IMR-90 (cell line): Measurements from ENCODE around the gene CD84. TPM values are rescaled to one million over a fixed set of nuclear protein-coding genes. Genes with fewer than 3 reads are reported as not detected.

Experiments used
- ATAC-seq: fragments of 200-7000 bp; cut with Tn5 transposase; 2 replicates; pipeline ENCODE4 v1.9.1; 2020; ENCODE audit warnings: low read depth, mild to moderate bottlenecking, moderate library complexity
- BruUV-seq: library from RNA; stranded (reverse); fragments of 400-500 nt; replicated peaks from 2 replicates; lab custom pipeline; 2021; lab: Mats Ljungman, UMichigan
- CTCF ChIA-PET: fragments of 300-600 bp; formaldehyde crosslinking; extraction: SDS; loops from one replicate; lab custom pipeline; 2021; ENCODE audit warnings: antibody characterized with exemption; lab: Yijun Ruan, JAX
- POLR2A ChIA-PET: fragments of 300-600 bp; sonication (Branson Sonifier 250); formaldehyde crosslinking; loops from one replicate; lab custom pipeline; 2022; ENCODE audit warnings: antibody characterized with exemption; ENCODE audit not compliant: unreplicated experiment; lab: Charles Lee
- DNase-seq: peaks from one replicate; pipeline ENCODE4 v3.0.0; 2013
- H2AFZ ChIP-seq: replicated peaks from 2 replicates; pipeline ENCODE3; 2013; ENCODE audit warnings: low read length, mild to moderate bottlenecking; ENCODE audit not compliant: poor library complexity
- H2AK5ac ChIP-seq: 2 replicates; pipeline ENCODE4 v1.6.1; 2013; ENCODE audit warnings: low read depth, low read length, inconsistent platforms
- H2AK9ac ChIP-seq: replicated peaks from 2 replicates; pipeline ENCODE3; 2013; ENCODE audit warnings: mild to moderate bottlenecking, low read depth, low read length, moderate library complexity; ENCODE audit not compliant: poor library complexity
- H2BK120ac ChIP-seq: 2 replicates; pipeline ENCODE4 v1.6.1; 2013; ENCODE audit warnings: low read depth, low read length, inconsistent platforms
- H2BK15ac ChIP-seq: 3 replicates; pipeline ENCODE4 v1.6.1; 2013; ENCODE audit warnings: low read depth, low read length, inconsistent platforms
- H2BK20ac ChIP-seq: 2 replicates; pipeline ENCODE4 v1.6.1; 2013; ENCODE audit warnings: low read depth, mild to moderate bottlenecking, inconsistent platforms, low read length, moderate library complexity
- H2BK5ac ChIP-seq: 2 replicates; pipeline ENCODE4 v1.6.1; 2013; ENCODE audit warnings: mild to moderate bottlenecking, low read depth, low read length, inconsistent platforms; ENCODE audit not compliant: poor library complexity, severe bottlenecking
- H3K14ac ChIP-seq: replicated peaks from 2 replicates; pipeline ENCODE4 v1.6.1; 2013; ENCODE audit warnings: low read depth, low read length, inconsistent platforms
- H3K18ac ChIP-seq: 2 replicates; pipeline ENCODE4 v1.6.1; 2013; ENCODE audit warnings: low read depth, low read length, control low read depth
- H3K23ac ChIP-seq: 2 replicates; pipeline ENCODE4 v1.6.1; 2013; ENCODE audit warnings: low read depth, low read length, inconsistent platforms
- H3K27ac ChIP-seq: 2 replicates; pipeline ENCODE4 v1.5.1; 2013; ENCODE audit warnings: mild to moderate bottlenecking, control low read depth, low read length; ENCODE audit not compliant: insufficient read depth
- H3K27me3 ChIP-seq: 2 replicates; pipeline ENCODE4 v1.6.1; 2013; ENCODE audit warnings: low read length; ENCODE audit not compliant: control insufficient read depth, insufficient read depth
- H3K36me3 ChIP-seq: 2 replicates; pipeline ENCODE4 v1.6.1; 2013; ENCODE audit warnings: low read length, mixed read lengths; ENCODE audit not compliant: control insufficient read depth, insufficient read depth
- H3K4ac ChIP-seq: 2 replicates; pipeline ENCODE4 v1.6.1; 2013; ENCODE audit warnings: low read depth, low read length, inconsistent platforms
- H3K4me1 ChIP-seq: 2 replicates; pipeline ENCODE4 v1.6.1; 2013; ENCODE audit warnings: low read length, mixed read lengths; ENCODE audit not compliant: control insufficient read depth, insufficient read depth
- H3K4me2 ChIP-seq: 2 replicates; pipeline ENCODE4 v1.6.1; 2013; ENCODE audit warnings: low read depth, mild to moderate bottlenecking, control low read depth, low read length, moderate library complexity
- H3K4me3 ChIP-seq: 2 replicates; pipeline ENCODE4 v1.5.1; 2013; ENCODE audit warnings: low read depth, mild to moderate bottlenecking, control low read depth, low read length, moderate library complexity; ENCODE audit not compliant: insufficient read depth
- H3K56ac ChIP-seq: 2 replicates; pipeline ENCODE4 v1.6.1; 2013; ENCODE audit warnings: low read length, inconsistent platforms; ENCODE audit not compliant: insufficient read depth; ENCODE audit errors: extremely low read depth
- H3K79me1 ChIP-seq, 2 experiments: 2 replicates each; pipeline ENCODE4 v1.6.1; 2013; ENCODE audit warnings: low read length in 2 of 2, inconsistent platforms in 1 of 2, low read depth in 1 of 2
- H3K9ac ChIP-seq: 2 replicates; pipeline ENCODE4 v1.6.1; 2013; ENCODE audit warnings: low read depth, low read length, control low read depth
- H3K9me1 ChIP-seq: 2 replicates; pipeline ENCODE4 v1.6.1; 2013; ENCODE audit warnings: low read length, inconsistent platforms; ENCODE audit not compliant: insufficient read depth
- H3K9me3 ChIP-seq: 2 replicates; pipeline ENCODE4 v1.6.1; 2013; ENCODE audit warnings: low read length; ENCODE audit not compliant: control insufficient read depth, insufficient read depth
- H4K20me1 ChIP-seq: 2 replicates; pipeline ENCODE4 v1.6.1; 2013; ENCODE audit warnings: low read length, inconsistent platforms; ENCODE audit not compliant: insufficient read depth
- H4K5ac ChIP-seq: 2 replicates; pipeline ENCODE4 v1.6.1; 2013; ENCODE audit warnings: mild to moderate bottlenecking, low read depth, low read length, control low read depth
- H4K8ac ChIP-seq, 2 experiments: 2 replicates each; pipeline ENCODE4 v1.6.1; 2013; ENCODE audit warnings: low read depth in 2 of 2, low read length in 2 of 2, control low read depth in 1 of 2, inconsistent platforms in 1 of 2
- H4K91ac ChIP-seq: 2 replicates; pipeline ENCODE4 v1.6.1; 2013; ENCODE audit warnings: low read depth, low read length, inconsistent platforms; ENCODE audit not compliant: insufficient read depth
- CEBPB ChIP-seq: IDR thresholded peaks from 2 replicates; pipeline ENCODE4 v1.6.1; 2012; ENCODE audit warnings: low read depth, low read length, improper control_type of control experiment
- CHD1 ChIP-seq: IDR thresholded peaks from 2 replicates; pipeline ENCODE4 v1.6.1; 2012; ENCODE audit warnings: low read depth, low read length, improper control_type of control experiment
- ELK1 ChIP-seq: fragments of 150-350 bp; IDR thresholded peaks from 2 replicates; pipeline ENCODE4 v1.6.1; 2016; ENCODE audit warnings: low read depth, mild to moderate bottlenecking, low read length, moderate library complexity, borderline replicate concordance
- FOS ChIP-seq: fragments of 150-350 bp; IDR thresholded peaks from 2 replicates; pipeline ENCODE4 v1.6.1; 2016; ENCODE audit warnings: low read depth, low read length
- MAZ ChIP-seq: IDR thresholded peaks from 2 replicates; pipeline ENCODE4 v1.6.1; 2012; ENCODE audit warnings: low read depth, mild to moderate bottlenecking, low read length, improper control_type of control experiment, moderate library complexity, borderline replicate concordance
- MXI1 ChIP-seq: IDR thresholded peaks from 2 replicates; pipeline ENCODE4 v1.6.1; 2012; ENCODE audit warnings: low read depth, mild to moderate bottlenecking, low read length, moderate library complexity, borderline replicate concordance
- NFE2L2 ChIP-seq: fragments of 150-350 bp; IDR thresholded peaks from 2 replicates; pipeline ENCODE4 v1.6.1; 2016; ENCODE audit warnings: low read depth, mild to moderate bottlenecking, low read length
- POLR2A ChIP-seq: IDR thresholded peaks from 2 replicates; pipeline ENCODE4 v1.6.1; 2012; ENCODE audit warnings: mild to moderate bottlenecking, low read depth, low read length
- RAD21 ChIP-seq: IDR thresholded peaks from 2 replicates; pipeline ENCODE4 v1.6.1; 2012; ENCODE audit warnings: low read length, improper control_type of control experiment
- RCOR1 ChIP-seq: IDR thresholded peaks from 2 replicates; pipeline ENCODE4 v1.6.1; 2012; ENCODE audit warnings: mild to moderate bottlenecking, low read length, improper control_type of control experiment; ENCODE audit not compliant: insufficient replicate concordance
- RFX5 ChIP-seq: IDR thresholded peaks from 2 replicates; pipeline ENCODE4 v1.8.0; 2012; ENCODE audit warnings: low read depth, mild to moderate bottlenecking, low read length, moderate library complexity
- SMC3 ChIP-seq: fragments of 150-350 bp; IDR thresholded peaks from 2 replicates; pipeline ENCODE4 v1.6.1; 2016; ENCODE audit warnings: low read depth, mild to moderate bottlenecking, antibody characterized with exemption, low read length, moderate library complexity
- USF2 ChIP-seq: fragments of 150-350 bp; IDR thresholded peaks from 2 replicates; pipeline ENCODE4 v1.6.1; 2017; ENCODE audit warnings: mild to moderate bottlenecking, antibody characterized with exemption, low read length, low read depth
- WGBS, 2 experiments: methylation state at CpG; one replicate each; pipeline versions ENCODE4 v1.1.5 to v1.1.7; 2013; ENCODE audit warnings: missing lambda C conversion rate in 2 of 2; ENCODE audit not compliant: insufficient read length in 1 of 2; ENCODE audit errors: extremely low coverage in 2 of 2; 5-methylcytosine and 5-hydroxymethylcytosine counted together
- dilution Hi-C: fragments of 300-500 bp; cut with HindIII; formaldehyde crosslinking; loops from one replicate; pipeline ENCODE4 v1.14.3; 2018; ENCODE audit warnings: low sequenced_read_pairs; ENCODE audit not compliant: unreplicated experiment
- in situ Hi-C: fragments of 300-500 bp; cut with MboI; formaldehyde crosslinking; loops from 3 replicates; pipeline ENCODE4 v1.14.3; 2019; ENCODE audit warnings: low sequenced_read_pairs, inconsistent platforms, mixed read lengths
- intact Hi-C: fragments of 100-400 bp; cut with micrococcal nuclease; formaldehyde crosslinking; loops from 2 replicates; pipeline ENCODE4 v1.10.0; 2022
- polyA plus RNA-seq, 3 experiments: library from polyadenylated mRNA; depleted of rRNA; stranded (reverse); fragments of >200 nt; gene quantifications; 2 replicates each; pipeline ENCODE4 v1.2.3, GENCODE V29; 2012; ENCODE audit warnings: low replicate concordance in 1 of 3
- total RNA-seq: library from RNA; depleted of rRNA; stranded (reverse); fragments of >200 nt; gene quantifications from 2 replicates; pipeline ENCODE4 v1.2.3, GENCODE V29; 2012

CD84 gene
- total and polyA plus RNA-seq, 2 of the 4 experiments (the other 2 are of a cell fraction) = not detected

GRCh38 chr1:160552425-160552824 is 26.9 kb downstream of the CD84 start:
- Histone ChIP-seq H2BK15ac (no peak overlapping the region), H4K5ac (no peak overlapping the region), H2AK5ac (no peak overlapping the region), H4K91ac (no peak overlapping the region), H3K9me1 (no peaks in the 10 kb centered on the region), H3K56ac (no peak overlapping the region), H3K18ac (no peak overlapping the region), H3K27me3 (no peaks in the 10 kb centered on the region), H2BK5ac (no peak overlapping the region), H3K4me2 (no peak overlapping the region), H3K36me3 (no peaks in the 10 kb centered on the region), H3K4me1 (no peaks in the 10 kb centered on the region), H3K4ac (no peak overlapping the region), H3K9me3 (no peaks in the 10 kb centered on the region), H3K23ac (no peak overlapping the region), H2BK20ac (no peak overlapping the region), H3K4me3 (no peak overlapping the region), H3K79me1 (no peaks in the 10 kb centered on the region), H2AK9ac (no peak overlapping the region), H4K8ac (no peak overlapping the region), H3K27ac (no peak overlapping the region), H4K20me1 (no peaks in the 10 kb centered on the region), H3K14ac (no peak overlapping the region), H2BK120ac (no peak overlapping the region), H3K9ac (no peak overlapping the region), H2AFZ (no peak overlapping the region)
- DNase-seq (no peak), ATAC-seq (no peak)
- BruUV-seq = no TSS peak
- ChIA-PET POLR2A (no interaction called here), CTCF (no interaction called here)
- no CpG with 5 or more reads among the region's 2 CpGs for WGBS, 2 experiments
- no peak for TF ChIP-seq ELK1
- no peak for TF ChIP-seq NFE2L2
- no peak for TF ChIP-seq CEBPB
- no peak for TF ChIP-seq RAD21
- TF ChIP-seq RFX5 = no peak
- TF ChIP-seq CHD1 = no peak
- TF ChIP-seq MXI1 = no peak
- TF ChIP-seq FOS = no peak
- no peak for TF ChIP-seq MAZ
- no peak for TF ChIP-seq SMC3
- no peak for TF ChIP-seq RCOR1
- TF ChIP-seq USF2 = no peak
- TF ChIP-seq POLR2A = no peak
- intact Hi-C loops (no loop called here), dilution Hi-C loops (no loop called here), in situ Hi-C loops (no loop called here)
